Neural progenitor cell (in vitro differentiated cells): Measurements from ENCODE around the gene RPUSD1. TPM values are rescaled to one million over a fixed set of nuclear protein-coding genes. Genes with fewer than 3 reads are reported as not detected.

Source experiments
- DNase-seq: peaks from one replicate; pipeline ENCODE4 v3.0.0-alpha.2; 2016; ENCODE audit warnings: low spot score
- H2AFZ ChIP-seq: fragments of 200-600 bp; sonication (generic); replicated peaks from 2 replicates; pipeline ENCODE4 v1.6.1; 2016; ENCODE audit warnings: antibody characterized with exemption
- H3F3A ChIP-seq: fragments of 200-600 bp; sonication (generic); 2 replicates; pipeline ENCODE4 v1.6.1; 2016; ENCODE audit warnings: antibody characterized with exemption, low read depth
- H3K27ac ChIP-seq: fragments of 200-600 bp; sonication (generic); 2 replicates; pipeline ENCODE4 v1.5.1; 2016; ENCODE audit warnings: mild to moderate bottlenecking
- H3K27me3 ChIP-seq: fragments of 200-600 bp; sonication (generic); 2 replicates; pipeline ENCODE4 v1.6.1; 2016; ENCODE audit warnings: mild to moderate bottlenecking, moderate library complexity
- H3K36me3 ChIP-seq: fragments of 200-600 bp; sonication (generic); 2 replicates; pipeline ENCODE4 v1.5.1; 2016
- H3K4me1 ChIP-seq: fragments of 200-600 bp; sonication (generic); 2 replicates; pipeline ENCODE4 v1.6.1; 2016; ENCODE audit warnings: mixed run types
- H3K4me2 ChIP-seq: fragments of 200-600 bp; sonication (generic); 2 replicates; pipeline ENCODE4 v1.6.1; 2016
- H3K4me3 ChIP-seq: fragments of 200-600 bp; sonication (generic); 2 replicates; pipeline ENCODE4 v1.5.1; 2016
- H3K79me2 ChIP-seq: fragments of 200-600 bp; sonication (generic); 2 replicates; pipeline ENCODE4 v1.6.1; 2016; ENCODE audit warnings: low read depth
- H3K9ac ChIP-seq: fragments of 200-600 bp; sonication (generic); 2 replicates; pipeline ENCODE4 v1.6.1; 2016
- H3K9me3 ChIP-seq: fragments of 200-600 bp; sonication (generic); 2 replicates; pipeline ENCODE4 v1.5.1; 2016; ENCODE audit warnings: low read depth
- H4K20me1 ChIP-seq: fragments of 200-600 bp; sonication (generic); 2 replicates; pipeline ENCODE4 v1.6.1; 2016; ENCODE audit warnings: low read depth
- H3K27ac Mint-ChIP-seq: 3 replicates; pipeline ENCODE4 v1.8.0; 2021; ENCODE audit warnings: mixed read lengths
- H3K27me3 Mint-ChIP-seq: 2 replicates; pipeline ENCODE4 v1.8.0; 2022; ENCODE audit warnings: low read depth, mild to moderate bottlenecking, inconsistent platforms, moderate library complexity, mixed read lengths; ENCODE audit not compliant: insufficient read depth
- H3K36me3 Mint-ChIP-seq: 3 replicates; pipeline ENCODE4 v1.8.0; 2021; ENCODE audit warnings: mixed read lengths
- H3K4me1 Mint-ChIP-seq: 3 replicates; pipeline ENCODE4 v1.8.0; 2021; ENCODE audit warnings: mixed read lengths
- H3K4me3 Mint-ChIP-seq: 3 replicates; pipeline ENCODE4 v1.8.0; 2021; ENCODE audit warnings: mild to moderate bottlenecking, moderate library complexity, mixed read lengths
- H3K9me3 Mint-ChIP-seq: 3 replicates; pipeline ENCODE4 v1.8.0; 2020; ENCODE audit warnings: mixed read lengths
- CTCF ChIP-seq: fragments of 200-600 bp; sonication (generic); IDR thresholded peaks from 2 replicates; pipeline ENCODE4 v1.5.1; 2017; ENCODE audit warnings: antibody characterized with exemption, mild to moderate bottlenecking
- EZH2 ChIP-seq: fragments of 200-600 bp; sonication (generic); IDR thresholded peaks from 2 replicates; pipeline ENCODE4 v1.6.1; 2017; ENCODE audit warnings: antibody characterized with exemption, mild to moderate bottlenecking, moderate library complexity
- EZH2phosphoT487 ChIP-seq: fragments of 200-600 bp; sonication (generic); IDR thresholded peaks from 2 replicates; pipeline ENCODE4 v1.6.1; 2017; ENCODE audit warnings: antibody characterized with exemption
- total RNA-seq: library from RNA; depleted of rRNA; stranded (reverse); fragments of >200 nt; gene quantifications from 2 replicates; pipeline ENCODE4 v1.2.3, GENCODE V29; 2015; ENCODE audit warnings: low replicate concordance

RPUSD1 gene
- total RNA-seq, 1 donor from 2014 or later = 5.6 TPM

- Histone ChIP-seq H3K4me3 (no peak overlapping the region), H4K20me1 (peaks cover 52% of the 10 kb centered on the region), H3F3A (peaks cover 3% of the 10 kb centered on the region), H3K79me2 (peaks cover 27% of the 10 kb centered on the region), H3K27ac (no peak overlapping the region), H3K4me1 (peaks cover 7% of the 10 kb centered on the region), H2AFZ (no peak overlapping the region), H3K9ac (no peak overlapping the region), H3K4me2 (no peak overlapping the region), H3K27me3 (no peaks in the 10 kb centered on the region), H3K9me3 (no peaks in the 10 kb centered on the region), H3K36me3 (no peaks in the 10 kb centered on the region)
- no peaks in the 10 kb centered on the region for H3K9me3 Mint-ChIP-seq
- H3K4me3 Mint-ChIP-seq = peak overlapping the region; percentile 78
- peaks cover 2% of the 10 kb centered on the region for H3K27me3 Mint-ChIP-seq
- H3K36me3 Mint-ChIP-seq = peaks cover 6% of the 10 kb centered on the region
- H3K27ac Mint-ChIP-seq = no peak overlapping the region
- no peak for DNase-seq
- H3K4me1 Mint-ChIP-seq = peaks cover 5% of the 10 kb centered on the region
- TF ChIP-seq EZH2phosphoT487 (no peak), EZH2 (no peak), CTCF (no peak)
These were observed 1.9 kb upstream of the RPUSD1 start for GRCh38 chr16:790086-790485.

GRCh38 chr16:789191-789850 lies 1.1 kb upstream of the RPUSD1 start:
- peak overlapping the region; percentile 78 for H3K4me3 Mint-ChIP-seq
- H3K36me3 ChIP-seq = no peaks in the 10 kb centered on the region

GRCh38 chr16:788399-789126 lies 382 bp upstream of the RPUSD1 start, which contains the start of gene CHTF18:
Gene CHTF18, plus strand, starts transcription at chr16:788620. Its CDS starts 65 bp downstream, at chr16:788685.
- Histone ChIP-seq H2AFZ (peak within 1 kb of the TSS; percentile 63), H3K27ac (no peak within 1 kb of the TSS), H3K79me2 (peaks cover 27% of the 10 kb centered on the region), H3K4me3 (peak within 1 kb of the TSS; percentile 99), H3F3A (peaks cover 3% of the 10 kb centered on the region), H3K9ac (peak within 1 kb of the TSS; percentile 79), H3K4me1 (peaks cover 7% of the 10 kb centered on the region), H3K36me3 (no peaks in the 10 kb centered on the region), H3K9me3 (no peaks in the 10 kb centered on the region), H4K20me1 (peaks cover 41% of the 10 kb centered on the region), H3K4me2 (peak within 1 kb of the TSS; percentile 100), H3K27me3 (no peaks in the 10 kb centered on the region)
- H3K9me3 Mint-ChIP-seq = no peaks in the 10 kb centered on the region
- DNase-seq = peak; percentile 97
- H3K4me3 Mint-ChIP-seq = peak within 1 kb of the TSS; percentile 90
- no peak within 1 kb of the TSS for H3K27ac Mint-ChIP-seq
- peaks cover 5% of the 10 kb centered on the region for H3K4me1 Mint-ChIP-seq
- H3K36me3 Mint-ChIP-seq = peaks cover 6% of the 10 kb centered on the region
- peaks cover under 1% of the 10 kb centered on the region for H3K27me3 Mint-ChIP-seq
- no peak for TF ChIP-seq EZH2phosphoT487
- TF ChIP-seq EZH2 = peak; percentile 49

More at GRCh38 chr16:789191-789850, 1.1 kb upstream of the RPUSD1 start:
- Histone ChIP-seq H2AFZ (no peak overlapping the region), H4K20me1 (peaks cover 46% of the 10 kb centered on the region), H3K27me3 (no peaks in the 10 kb centered on the region), H3F3A (peaks cover 3% of the 10 kb centered on the region), H3K79me2 (peaks cover 27% of the 10 kb centered on the region), H3K27ac (no peak overlapping the region), H3K9me3 (no peaks in the 10 kb centered on the region), H3K9ac (peak overlapping the region; percentile 79), H3K4me2 (peak overlapping the region; percentile 100), H3K4me3 (peak overlapping the region; percentile 87), H3K4me1 (peaks cover 7% of the 10 kb centered on the region)
- H3K36me3 Mint-ChIP-seq = peaks cover 6% of the 10 kb centered on the region
- peaks cover 2% of the 10 kb centered on the region for H3K27me3 Mint-ChIP-seq
- no peak overlapping the region for H3K27ac Mint-ChIP-seq
- DNase-seq = no peak
- TF ChIP-seq EZH2phosphoT487 (no peak), CTCF (no peak), EZH2 (no peak)
- H3K4me1 Mint-ChIP-seq = peaks cover 5% of the 10 kb centered on the region
- H3K9me3 Mint-ChIP-seq = no peaks in the 10 kb centered on the region
